ENCODE results near the gene SCGB3A1.

DNA sequence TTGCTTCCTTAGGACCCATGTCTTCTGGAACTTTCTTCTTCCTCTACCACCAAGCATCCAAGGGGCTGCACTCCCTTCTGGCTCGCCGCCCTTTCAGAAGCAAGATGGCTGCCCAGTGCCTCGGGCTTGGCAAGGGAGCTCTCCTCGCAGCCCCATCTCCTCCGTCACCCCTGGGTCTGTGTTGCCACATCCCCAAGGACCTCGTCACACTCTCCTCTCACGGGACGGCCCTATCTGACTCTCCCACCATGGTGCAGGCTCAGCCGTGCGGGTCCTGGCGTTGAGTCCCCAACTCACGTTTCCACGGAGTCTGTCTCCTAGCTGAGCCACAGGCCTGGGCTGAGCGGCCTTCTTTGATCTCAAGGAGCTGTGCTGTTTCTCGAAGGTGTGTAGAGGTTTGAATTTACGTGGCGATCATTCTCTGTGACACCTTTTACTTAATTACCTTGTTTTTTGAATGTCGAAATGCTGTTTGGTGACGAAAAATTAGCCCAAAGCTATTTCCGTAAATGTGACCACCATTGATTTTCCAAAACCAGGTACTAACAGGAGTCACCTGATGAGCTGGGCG lies 15.0 kb upstream of the SCGB3A1 start:
- TF ChIP-seq, protein P1, sequence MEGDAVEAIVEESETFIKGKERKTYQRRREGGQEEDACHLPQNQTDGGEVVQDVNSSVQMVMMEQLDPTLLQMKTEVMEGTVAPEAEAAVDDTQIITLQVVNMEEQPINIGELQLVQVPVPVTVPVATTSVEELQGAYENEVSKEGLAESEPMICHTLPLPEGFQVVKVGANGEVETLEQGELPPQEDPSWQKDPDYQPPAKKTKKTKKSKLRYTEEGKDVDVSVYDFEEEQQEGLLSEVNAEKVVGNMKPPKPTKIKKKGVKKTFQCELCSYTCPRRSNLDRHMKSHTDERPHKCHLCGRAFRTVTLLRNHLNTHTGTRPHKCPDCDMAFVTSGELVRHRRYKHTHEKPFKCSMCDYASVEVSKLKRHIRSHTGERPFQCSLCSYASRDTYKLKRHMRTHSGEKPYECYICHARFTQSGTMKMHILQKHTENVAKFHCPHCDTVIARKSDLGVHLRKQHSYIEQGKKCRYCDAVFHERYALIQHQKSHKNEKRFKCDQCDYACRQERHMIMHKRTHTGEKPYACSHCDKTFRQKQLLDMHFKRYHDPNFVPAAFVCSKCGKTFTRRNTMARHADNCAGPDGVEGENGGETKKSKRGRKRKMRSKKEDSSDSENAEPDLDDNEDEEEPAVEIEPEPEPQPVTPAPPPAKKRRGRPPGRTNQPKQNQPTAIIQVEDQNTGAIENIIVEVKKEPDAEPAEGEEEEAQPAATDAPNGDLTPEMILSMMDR (IDR thresholded peaks at IDR 0.05) = peak in 1 of 6 experiments; percentile 4
- TF ChIP-seq POLR2A (IDR thresholded peaks at IDR 0.05) = no peak
